HG03066 (cell line): ENCODE measurements around the gene LPIN1.

Source experiments
- ATAC-seq: cut with Tn5 transposase; IDR thresholded peaks from one replicate; pipeline ENCODE4 v1.9.1; 2021; ENCODE audit warnings: low read depth; ENCODE audit not compliant: unreplicated experiment

Gene LPIN1

DNA sequence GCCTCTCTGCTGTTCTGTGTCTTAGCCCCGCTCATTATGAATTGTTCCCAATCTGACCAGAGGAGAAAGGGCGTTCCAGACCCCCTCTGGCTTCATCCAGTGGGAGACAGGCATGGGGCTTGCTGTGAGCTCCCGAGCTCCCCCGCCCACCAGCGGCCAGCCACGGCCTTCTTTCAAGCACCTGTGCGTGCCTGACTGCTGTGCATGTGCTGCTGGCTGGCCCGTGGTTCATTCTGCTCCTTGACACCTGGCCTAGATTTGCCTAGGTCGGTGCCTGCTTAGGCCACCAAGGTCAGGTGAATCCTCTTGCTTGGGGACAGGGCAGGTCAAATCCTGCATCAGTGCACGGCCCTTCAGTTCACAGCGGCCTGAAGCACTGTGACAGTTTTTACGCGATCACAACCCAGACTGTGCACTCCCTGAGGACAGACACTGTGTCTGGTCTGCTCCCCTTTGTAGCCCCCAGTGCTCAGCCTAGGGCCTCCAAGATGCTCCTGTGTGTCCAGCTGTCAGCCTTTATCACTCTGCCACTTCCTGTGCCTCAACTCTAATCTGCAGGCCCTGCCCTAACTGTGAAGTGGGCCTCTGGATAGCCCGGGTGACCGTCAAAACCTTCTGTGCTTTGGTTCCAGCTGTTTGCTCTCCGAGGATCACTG is 3.6 kb upstream of the LPIN1 start:
- ATAC-seq: no peak

GRCh38 chr2:11743366-11743765 is 3.1 kb upstream of the LPIN1 start:
- no peak for ATAC-seq

GRCh38 chr2:11743846-11744553 is 2.4 kb upstream of the LPIN1 start:
- ATAC-seq: peak; percentile 42

DNA sequence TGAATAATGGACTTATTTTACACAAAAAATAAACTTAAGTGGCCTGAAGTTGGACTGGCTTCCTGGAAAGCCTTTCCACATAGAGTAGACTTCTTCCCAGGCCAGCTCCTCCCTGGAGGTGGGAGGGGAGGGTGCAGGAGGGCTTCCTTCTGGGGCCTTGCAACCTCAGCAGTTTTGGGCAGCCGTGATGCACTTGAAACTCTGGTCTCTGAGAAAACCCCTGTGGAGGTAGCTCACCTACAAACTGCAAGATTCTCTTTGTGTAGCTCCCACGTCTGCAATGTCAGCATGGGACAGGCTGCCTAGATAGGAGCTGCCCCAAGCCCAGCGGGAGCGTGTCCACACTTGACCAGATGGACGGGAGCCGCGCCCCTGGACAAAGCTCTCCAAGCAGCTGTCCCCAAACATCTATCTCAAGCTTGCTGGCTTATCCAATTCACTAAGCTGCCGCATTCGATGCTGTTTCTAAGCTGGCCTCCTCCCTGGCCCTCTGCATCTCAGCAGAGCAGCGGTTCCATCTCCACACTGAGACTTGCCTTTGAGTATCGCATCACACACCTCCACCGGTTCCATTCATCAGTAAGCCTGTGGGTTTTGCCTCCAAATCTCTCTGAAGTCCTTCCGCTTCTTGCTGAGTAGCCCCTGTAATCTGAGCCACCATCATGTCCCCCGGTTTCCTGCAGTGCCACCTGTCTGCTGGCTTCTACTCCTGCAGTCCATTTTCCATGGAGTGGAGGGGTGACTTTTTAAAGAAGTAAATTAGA is 1.6 kb upstream of the LPIN1 start:
- ATAC-seq: no peak

DNA sequence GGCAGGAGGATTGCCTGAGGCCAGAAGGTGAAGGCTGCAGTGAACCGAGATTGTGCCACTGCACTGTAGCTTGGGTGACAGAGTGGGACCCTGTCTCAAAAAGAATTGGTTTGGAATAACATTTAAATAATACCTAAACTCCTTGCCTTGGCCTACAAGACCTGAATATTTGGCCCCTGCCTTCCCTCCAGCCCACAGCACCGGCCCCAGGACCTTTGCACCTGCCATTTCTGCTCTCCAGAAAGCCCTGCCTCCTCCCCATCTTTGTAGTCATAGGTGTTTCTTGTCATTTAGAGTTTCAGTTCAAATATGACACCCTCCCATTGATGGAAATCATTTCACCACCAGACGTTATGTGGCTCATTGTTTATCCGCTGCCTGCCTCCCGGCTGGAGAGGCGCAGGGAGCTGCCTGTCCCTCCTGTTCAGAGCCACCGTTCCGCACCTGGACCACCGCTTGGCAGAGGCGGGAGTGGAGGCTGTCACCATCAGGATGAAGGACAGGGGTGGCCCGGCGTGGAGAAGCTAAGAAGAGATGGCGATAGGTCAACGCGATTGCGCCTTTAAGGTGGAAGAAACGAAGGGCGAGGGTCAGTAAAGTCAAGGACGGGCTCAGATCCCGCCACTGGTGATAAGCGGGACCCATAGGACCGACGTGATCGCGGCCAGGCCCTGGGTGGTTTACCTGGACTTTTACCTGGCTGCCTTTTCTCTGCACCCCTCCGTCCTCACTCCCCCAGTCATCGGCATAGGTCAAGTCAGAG is 638 bp upstream of the LPIN1 start:
- ATAC-seq: no peak

GRCh38 chr2:11746807-11747459 is 501 bp downstream of the LPIN1 start:
- ATAC-seq: no peak

DNA sequence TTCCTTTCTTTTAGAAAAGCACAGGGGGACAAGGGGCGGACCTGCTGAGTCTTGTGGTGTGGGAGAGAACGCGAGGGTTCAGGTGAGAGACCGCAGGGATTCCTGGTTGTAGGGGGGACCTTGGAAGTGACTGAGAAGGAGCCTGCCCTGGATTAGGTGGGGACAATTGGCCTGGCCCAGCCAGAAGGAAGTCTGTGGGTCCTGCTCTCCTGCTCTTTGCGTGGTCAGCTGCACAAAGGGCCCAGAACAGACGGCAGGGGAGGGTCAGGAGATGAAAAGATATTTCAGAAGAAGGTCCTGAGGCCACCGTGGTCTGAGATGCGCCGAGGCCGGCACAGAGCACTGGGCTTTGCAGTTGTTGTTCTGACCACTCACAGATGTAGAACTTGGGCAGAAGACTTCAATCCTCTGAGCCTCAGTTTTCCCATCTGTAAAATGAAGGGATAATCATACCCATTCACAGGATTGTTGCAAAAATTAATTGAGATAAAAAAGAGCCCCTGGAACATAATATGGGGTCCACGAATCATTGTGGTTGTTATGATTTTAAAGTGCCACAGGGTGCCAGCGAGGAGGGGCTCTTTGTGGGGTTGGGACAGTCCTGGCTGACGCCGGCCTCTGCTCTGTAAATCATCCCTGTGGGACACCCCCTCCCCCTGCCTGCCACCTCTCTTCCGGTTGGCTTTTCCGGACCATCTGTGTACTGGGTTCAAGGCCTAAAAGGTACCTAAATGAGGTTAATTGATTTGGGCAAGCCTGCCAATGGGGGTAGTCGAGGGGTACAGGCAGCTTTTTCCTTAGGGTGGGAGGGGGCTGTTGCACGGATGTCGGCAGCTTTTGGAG is 1.8 kb downstream of the LPIN1 start:
- no peak for ATAC-seq

DNA sequence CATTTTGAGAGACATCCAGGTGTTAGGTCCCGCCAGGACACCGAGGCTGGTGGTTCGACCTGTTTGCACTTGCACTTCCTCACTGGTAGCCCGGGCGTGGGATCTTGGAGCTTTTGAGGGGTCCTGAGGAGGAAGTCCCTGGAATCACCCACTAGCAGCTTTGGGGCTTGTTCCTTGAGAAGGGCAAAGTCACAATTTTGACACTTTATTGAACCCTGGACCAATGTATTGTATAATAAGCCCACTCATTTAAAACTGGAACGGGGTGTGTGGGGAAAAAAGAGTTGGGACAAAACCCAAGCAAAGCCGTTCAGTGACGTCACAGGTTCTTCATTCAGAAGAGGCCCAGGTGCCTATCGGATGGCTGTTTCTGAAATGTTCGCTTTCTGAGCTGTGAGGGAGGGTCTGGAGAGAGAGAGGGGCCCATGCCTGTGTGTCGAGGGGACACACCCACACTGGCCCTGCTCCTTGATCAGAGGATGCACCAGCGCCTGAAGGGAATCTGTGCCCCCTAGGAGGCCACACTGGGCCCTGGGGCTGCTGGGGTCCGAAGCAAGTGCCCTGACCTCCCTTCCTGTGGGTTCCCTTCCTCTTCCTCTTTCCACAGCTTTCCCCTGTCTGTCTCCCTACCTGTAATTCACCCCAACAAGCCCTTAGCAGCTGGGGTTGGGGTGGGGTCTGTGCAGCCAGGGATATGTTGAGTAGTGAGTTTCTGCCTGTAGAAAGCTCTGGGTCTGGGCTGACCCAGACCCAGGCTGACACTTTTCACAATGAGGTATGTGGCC is 2.6 kb downstream of the LPIN1 start:
- ATAC-seq: no peak

DNA sequence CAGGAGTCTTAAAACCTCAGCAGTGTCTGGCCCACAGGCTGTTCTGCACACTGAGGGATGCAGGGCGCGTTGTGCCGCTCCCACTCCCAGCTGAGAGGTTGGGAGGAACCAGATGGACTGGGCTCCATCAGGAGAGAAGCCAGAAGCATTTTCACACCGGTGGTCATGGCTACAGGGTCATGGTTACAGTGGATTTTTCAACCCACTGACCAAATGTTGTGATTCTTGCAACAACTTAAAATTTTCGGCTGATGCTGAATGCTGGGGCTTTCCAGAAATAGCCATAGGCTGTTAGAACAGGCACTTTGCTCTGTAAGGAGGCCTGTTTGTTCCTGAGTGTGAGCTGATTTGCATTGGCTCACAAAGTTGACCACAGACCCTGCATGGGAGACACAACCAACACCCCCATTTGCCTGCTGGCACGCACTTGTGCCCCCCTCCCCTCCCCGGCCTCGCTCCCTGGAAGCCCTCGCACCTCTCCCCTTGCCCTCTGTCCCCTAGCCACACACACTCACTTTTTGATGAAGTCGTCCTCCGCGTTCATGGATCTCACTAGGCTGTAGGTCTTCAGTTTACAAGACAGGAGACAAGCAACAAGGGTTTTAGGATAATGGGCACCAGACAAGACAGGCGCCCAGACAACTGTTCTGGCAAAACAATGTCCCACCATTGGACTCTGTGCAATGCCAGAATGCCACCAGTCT is 3.4 kb downstream of the LPIN1 start:
- peak; percentile 20 for ATAC-seq

DNA sequence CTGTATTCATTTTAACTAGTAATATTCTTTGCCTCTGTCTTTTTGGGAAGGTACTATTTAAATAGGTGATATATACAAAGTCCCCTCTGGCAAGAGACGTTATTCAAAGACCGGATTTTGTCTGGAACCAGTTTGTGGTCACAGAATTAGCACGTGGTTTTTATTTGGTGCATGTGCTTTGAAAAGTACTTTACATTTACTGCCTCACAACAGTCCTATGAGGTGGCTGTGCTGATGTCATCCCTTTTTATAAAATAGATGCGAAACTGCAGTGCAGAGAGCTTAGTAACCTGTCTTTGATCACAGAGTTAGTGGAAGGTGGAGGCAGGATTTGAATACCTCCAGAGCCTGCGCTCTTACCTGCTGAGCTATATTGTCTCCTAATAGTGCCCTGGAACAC is 4.0 kb downstream of the LPIN1 start:
- ATAC-seq: peak; percentile 33

GRCh38 chr2:11750917-11751316 is 4.5 kb downstream of the LPIN1 start:
- no peak for ATAC-seq

- no peak for ATAC-seq
Observed at GRCh38 chr2:11752906-11753305, 6.5 kb downstream of the LPIN1 start.

GRCh38 chr2:11753452-11753885 is 7.0 kb downstream of the LPIN1 start:
- peak; percentile 58 for ATAC-seq

DNA sequence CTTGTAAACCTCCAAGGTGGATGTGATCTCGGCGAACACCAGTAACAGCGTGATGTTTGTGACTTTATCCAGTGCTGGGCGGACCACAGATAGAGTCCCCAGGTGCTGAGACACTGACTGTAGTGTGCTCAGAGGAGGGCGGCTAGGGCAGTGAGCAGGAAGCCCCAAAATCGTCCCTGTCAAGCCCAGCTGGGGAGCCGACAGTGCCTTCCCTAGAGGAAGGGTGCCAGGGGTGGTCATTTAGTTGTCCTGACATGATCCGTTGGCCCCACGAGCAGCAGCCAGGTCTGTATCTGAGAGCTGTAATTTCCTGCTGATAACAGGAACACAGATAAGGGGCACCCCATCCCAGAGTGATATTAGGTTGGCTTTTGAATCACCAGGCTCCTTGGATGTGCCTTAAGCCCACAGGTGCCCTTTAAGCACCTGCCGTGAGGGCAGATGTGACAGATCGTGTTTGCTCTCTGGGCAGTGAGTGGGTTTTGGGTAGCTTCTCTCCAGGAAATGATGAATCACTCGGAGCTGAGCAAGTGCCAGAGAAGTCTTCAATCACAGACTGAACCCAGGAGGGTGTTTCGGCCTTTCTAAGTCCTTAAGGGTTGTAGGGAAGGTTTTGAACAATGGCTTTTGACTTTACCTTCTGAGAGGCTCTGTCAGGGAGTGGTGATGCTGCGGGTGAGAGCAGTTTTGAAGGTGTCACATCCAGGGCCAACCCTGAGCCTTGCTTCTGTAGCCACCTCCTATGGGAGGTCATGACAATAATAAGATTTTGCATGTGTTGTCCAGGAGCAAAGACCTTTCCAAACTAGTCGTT is 7.7 kb downstream of the LPIN1 start:
- peak; percentile 16 for ATAC-seq

DNA sequence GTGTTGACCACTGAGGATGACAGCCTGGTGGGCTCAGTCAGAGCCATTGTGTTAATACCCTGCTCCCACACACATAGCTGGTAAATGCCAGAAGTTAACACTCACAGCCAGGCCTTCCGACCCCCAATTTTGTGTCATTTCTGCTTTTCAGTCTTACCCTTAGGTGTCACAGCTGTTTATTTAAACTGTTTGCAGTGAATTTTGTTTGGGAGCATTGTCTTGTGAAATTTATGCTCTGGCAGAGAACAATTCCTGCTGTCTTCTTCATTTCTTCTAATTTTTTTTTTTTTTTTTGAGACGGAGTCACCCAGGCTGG is 8.2 kb downstream of the LPIN1 start:
- peak; percentile 1 for ATAC-seq

GRCh38 chr2:11757101-11757500 is 10.7 kb downstream of the LPIN1 start:
- ATAC-seq: no peak

DNA sequence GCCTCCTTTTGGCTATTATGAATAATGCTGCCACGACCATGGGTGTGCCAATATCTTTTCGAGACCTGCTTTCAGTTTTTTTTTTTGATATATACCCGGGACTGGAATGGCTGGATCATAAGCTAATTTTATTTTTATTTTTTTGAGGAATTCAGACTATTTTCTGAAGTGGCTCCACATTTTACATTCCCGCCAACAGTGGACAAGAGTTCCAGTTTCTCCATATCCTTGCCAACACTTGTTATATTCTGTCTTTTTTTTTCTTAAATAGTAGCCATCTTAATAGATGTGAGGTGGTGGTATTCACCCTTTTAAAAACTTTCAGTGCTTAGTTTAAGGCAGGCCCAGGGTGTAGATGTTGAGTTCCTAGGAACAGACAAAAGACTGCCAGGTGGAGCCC is 11.8 kb downstream of the LPIN1 start:
- ATAC-seq: no peak
